Sigmoid colon (tissue), 7 donors: ENCODE data around the gene NUMA1. TPM values are rescaled to one million over a fixed set of nuclear protein-coding genes. Genes with fewer than 3 reads are reported as not detected.

ENCODE experiments used
- DNase-seq: peaks from one replicate; pipeline ENCODE4 v3.0.0-alpha.2; 2019
- H3K27ac ChIP-seq, 4 donors: fragments of 200-600 bp; sonication (generic); one replicate each; pipeline ENCODE4 v1.5.1; 2016 to 2019; ENCODE audit warnings: mild to moderate bottlenecking in 1 of 4
- H3K27me3 ChIP-seq, 3 donors: fragments of 200-600 bp; sonication (generic); one replicate each; pipeline ENCODE4 v1.5.1; 2019; ENCODE audit warnings: mild to moderate bottlenecking in 1 of 3
- H3K36me3 ChIP-seq, 4 donors: fragments of 200-600 bp; sonication (generic); one replicate each; pipeline ENCODE4 v1.5.1; 2016 to 2019
- H3K4me1 ChIP-seq, 4 donors: fragments of 200-600 bp; sonication (generic); one replicate each; pipeline ENCODE4 v1.5.1; 2017 to 2019
- H3K4me3 ChIP-seq, 4 donors: fragments of 200-600 bp; sonication (generic); one replicate each; pipeline ENCODE4 v1.5.1; 2017 to 2019; ENCODE audit warnings: mild to moderate bottlenecking in 2 of 4, moderate library complexity in 1 of 4
- H3K9me3 ChIP-seq, 4 donors: fragments of 200-600 bp in 3 of 4; sonication (generic) in 3 of 4; one replicate each; pipeline versions ENCODE4 v1.5.1 to v1.6.1; 2013 to 2019
- EP300 ChIP-seq, 4 donors: sonication (generic); formaldehyde crosslinking; IDR thresholded peaks; one replicate each; pipeline ENCODE4 v1.6.1; 2017; ENCODE audit warnings: antibody characterized with exemption in 4 of 4
- POLR2A ChIP-seq, 2 donors: fragments of 450-650 bp; IDR thresholded peaks; one replicate each; pipeline ENCODE4 v1.6.1; 2016; ENCODE audit warnings: antibody characterized with exemption in 2 of 2, mild to moderate bottlenecking in 2 of 2, moderate library complexity in 2 of 2
- POLR2AphosphoS5 ChIP-seq, 4 donors: sonication (generic); formaldehyde crosslinking; IDR thresholded peaks; one replicate each; pipeline ENCODE4 v1.6.1; 2017; ENCODE audit warnings: antibody characterized with exemption in 4 of 4
- WGBS, 2 donors: extraction: QIAGEN DNeasy Blood & Tissue Kit; methylation state at CpG; one replicate each; pipeline ENCODE4 v1.1.7; 2013; 5-methylcytosine and 5-hydroxymethylcytosine counted together
- intact Hi-C: fragments of 100-400 bp; cut with DNase I; formaldehyde crosslinking; loops from one replicate; pipeline ENCODE4 v1.15.1; 2023
- polyA plus RNA-seq, 3 donors: library from polyadenylated mRNA; stranded (reverse); fragments of 200-250 nt; gene quantifications; one replicate each; pipeline ENCODE4 v1.2.3, GENCODE V29; 2013
- total RNA-seq, 4 donors: library from RNA; depleted of rRNA; stranded (reverse); fragments of >200 nt; gene quantifications; one replicate each; pipeline ENCODE4 v1.1.0, GENCODE V29; 2016
- TF ChIP-seq, protein P1 (sequence below), 4 experiments: fragments of 450-650 bp in 3 of 4; fragments of 200-600 bp in 1 of 4; IDR thresholded peaks; one replicate each; pipeline ENCODE4 v1.5.1; 2016 to 2019; ENCODE audit warnings: antibody characterized with exemption in 4 of 4, mild to moderate bottlenecking in 3 of 4, moderate library complexity in 2 of 4
- donor health status: healthy with polysubstance abuse.
- donor health status: Bipolar disorder and iron deficiency.
- donor health status: healthy.

NUMA1 gene
- total and polyA plus RNA-seq, 7 donors = 99.1 to 343 (median 249) TPM

DNA sequence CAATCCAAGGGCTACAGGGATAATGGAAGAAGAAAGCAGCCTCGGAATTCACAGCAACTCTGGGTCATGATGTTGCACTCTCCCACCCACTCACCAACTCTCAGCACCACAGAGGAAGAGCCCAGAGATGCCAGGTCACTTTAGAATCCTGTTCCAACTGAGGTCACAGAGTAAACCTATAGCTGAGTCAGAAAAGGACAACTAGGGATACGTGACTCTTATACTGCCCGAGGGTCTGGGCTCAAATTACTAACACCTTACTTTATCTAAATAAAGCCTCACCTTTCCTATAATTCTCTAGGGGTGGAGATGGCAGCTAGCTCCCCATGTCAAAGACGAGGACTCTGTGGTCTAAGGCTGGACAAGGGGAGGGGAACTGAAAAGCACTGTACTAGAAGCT is 57.0 kb downstream of the NUMA1 start:
- WGBS, 2 donors = 84 to 92% methylated on average over 4 of the region's 4 CpGs
- Histone ChIP-seq H3K4me3 (no peak overlapping the region), H3K9me3 (no peaks in the 10 kb centered on the region), H3K27ac (peak overlapping the region in 1 of 4 donors; percentile 75), H3K36me3 (peaks cover 53 to 95% (median 75%) of the 10 kb centered on the region in 4 donors), H3K4me1 (peaks cover 0 to 47% (median 38%) of the 10 kb centered on the region in 4 donors), H3K27me3 (no peaks in the 10 kb centered on the region)
- intact Hi-C loops = no loop called here
- no peak for TF ChIP-seq POLR2A (IDR thresholded peaks at IDR 0.05)
- no peak for TF ChIP-seq POLR2AphosphoS5 (IDR thresholded peaks at IDR 0.05)
- TF ChIP-seq EP300 (IDR thresholded peaks at IDR 0.05) = no peak
- TF ChIP-seq, protein P1, sequence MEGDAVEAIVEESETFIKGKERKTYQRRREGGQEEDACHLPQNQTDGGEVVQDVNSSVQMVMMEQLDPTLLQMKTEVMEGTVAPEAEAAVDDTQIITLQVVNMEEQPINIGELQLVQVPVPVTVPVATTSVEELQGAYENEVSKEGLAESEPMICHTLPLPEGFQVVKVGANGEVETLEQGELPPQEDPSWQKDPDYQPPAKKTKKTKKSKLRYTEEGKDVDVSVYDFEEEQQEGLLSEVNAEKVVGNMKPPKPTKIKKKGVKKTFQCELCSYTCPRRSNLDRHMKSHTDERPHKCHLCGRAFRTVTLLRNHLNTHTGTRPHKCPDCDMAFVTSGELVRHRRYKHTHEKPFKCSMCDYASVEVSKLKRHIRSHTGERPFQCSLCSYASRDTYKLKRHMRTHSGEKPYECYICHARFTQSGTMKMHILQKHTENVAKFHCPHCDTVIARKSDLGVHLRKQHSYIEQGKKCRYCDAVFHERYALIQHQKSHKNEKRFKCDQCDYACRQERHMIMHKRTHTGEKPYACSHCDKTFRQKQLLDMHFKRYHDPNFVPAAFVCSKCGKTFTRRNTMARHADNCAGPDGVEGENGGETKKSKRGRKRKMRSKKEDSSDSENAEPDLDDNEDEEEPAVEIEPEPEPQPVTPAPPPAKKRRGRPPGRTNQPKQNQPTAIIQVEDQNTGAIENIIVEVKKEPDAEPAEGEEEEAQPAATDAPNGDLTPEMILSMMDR (IDR thresholded peaks at IDR 0.05) = no peak
- peak; percentile 20 for DNase-seq

DNA sequence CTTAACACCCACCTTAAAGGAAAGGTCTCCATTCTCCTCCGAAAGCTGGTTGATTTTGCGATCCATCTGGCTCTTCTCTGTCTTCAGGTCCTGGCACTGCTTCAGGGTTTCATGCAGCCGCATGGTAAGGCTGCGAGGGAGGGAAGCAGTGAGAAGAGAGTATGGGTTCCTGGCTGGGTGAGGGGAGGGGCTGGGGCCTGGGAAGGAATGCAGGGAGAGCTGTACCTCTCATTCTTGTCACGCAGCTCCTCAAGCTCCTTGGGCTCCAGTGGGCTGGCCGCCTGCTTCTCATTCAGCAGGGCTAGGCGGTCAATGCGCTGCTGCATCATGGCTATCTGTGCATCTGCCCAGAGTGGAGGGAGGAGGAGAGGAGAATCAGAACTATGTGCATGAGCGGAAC is 62.2 kb downstream of the NUMA1 start:
- Histone ChIP-seq H3K4me3 (no peak overlapping the region), H3K4me1 (peaks cover 0 to 34% (median 28%) of the 10 kb centered on the region in 4 donors), H3K36me3 (peaks cover 91 to 100% (median 100%) of the 10 kb centered on the region in 4 donors), H3K27ac (no peak overlapping the region), H3K27me3 (no peaks in the 10 kb centered on the region), H3K9me3 (no peaks in the 10 kb centered on the region)
- intact Hi-C loops = no loop called here
- WGBS, 2 donors = 95% methylated on average over 9 of the region's 9 CpGs
- DNase-seq = peak; percentile 50
- TF ChIP-seq, protein P1 (IDR thresholded peaks at IDR 0.05) = no peak
- no peak for TF ChIP-seq POLR2A (IDR thresholded peaks at IDR 0.05)
- no peak for TF ChIP-seq EP300 (IDR thresholded peaks at IDR 0.05)
- no peak for TF ChIP-seq POLR2AphosphoS5 (IDR thresholded peaks at IDR 0.05)

DNA sequence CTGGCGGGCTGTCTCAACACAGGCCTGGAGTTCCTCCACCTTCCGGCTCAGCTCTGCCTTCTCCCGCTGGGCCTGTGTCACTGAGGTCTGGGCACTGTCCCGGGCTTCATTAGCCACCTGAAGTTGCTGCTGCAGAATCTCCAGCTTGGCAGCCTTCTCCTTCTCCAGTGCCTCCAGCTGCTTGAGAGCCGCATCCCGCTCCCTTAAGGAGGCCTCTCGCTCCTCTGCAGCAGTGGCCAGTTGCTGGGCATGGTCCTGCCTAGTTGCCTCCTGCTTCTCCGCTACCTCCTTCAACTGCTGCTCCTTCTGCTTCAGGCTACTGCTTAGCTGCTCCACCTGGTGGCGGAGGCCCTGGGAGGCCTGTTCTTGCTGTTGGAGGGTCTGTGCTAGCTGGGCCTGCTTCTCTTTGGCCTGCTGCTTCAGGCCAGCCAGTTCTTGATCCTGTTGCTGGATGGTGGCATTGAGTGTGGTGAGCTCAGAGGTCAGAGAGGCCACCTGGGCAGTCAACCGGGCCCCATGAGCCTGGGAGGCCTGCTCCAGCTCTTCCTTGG is 64.8 kb downstream of the NUMA1 start:
- Histone ChIP-seq H3K4me1 (peaks cover 0 to 59% (median 50%) of the 10 kb centered on the region in 4 donors), H3K27me3 (no peaks in the 10 kb centered on the region), H3K27ac (peak overlapping the region; percentile 16 to 79 (median 72)), H3K9me3 (no peaks in the 10 kb centered on the region), H3K4me3 (no peak overlapping the region), H3K36me3 (peaks cover 96 to 100% (median 99%) of the 10 kb centered on the region in 4 donors)
- TF ChIP-seq POLR2A (IDR thresholded peaks at IDR 0.05) (no peak), POLR2AphosphoS5 (IDR thresholded peaks at IDR 0.05) (no peak), EP300 (IDR thresholded peaks at IDR 0.05) (no peak)
- TF ChIP-seq, protein P1 (IDR thresholded peaks at IDR 0.05) = peak in 2 of 4 experiments; percentile 12
- DNase-seq = no peak
- 92% methylated on average over 10 of the region's 10 CpGs for WGBS, 2 donors
- intact Hi-C loops = no loop called here

DNA sequence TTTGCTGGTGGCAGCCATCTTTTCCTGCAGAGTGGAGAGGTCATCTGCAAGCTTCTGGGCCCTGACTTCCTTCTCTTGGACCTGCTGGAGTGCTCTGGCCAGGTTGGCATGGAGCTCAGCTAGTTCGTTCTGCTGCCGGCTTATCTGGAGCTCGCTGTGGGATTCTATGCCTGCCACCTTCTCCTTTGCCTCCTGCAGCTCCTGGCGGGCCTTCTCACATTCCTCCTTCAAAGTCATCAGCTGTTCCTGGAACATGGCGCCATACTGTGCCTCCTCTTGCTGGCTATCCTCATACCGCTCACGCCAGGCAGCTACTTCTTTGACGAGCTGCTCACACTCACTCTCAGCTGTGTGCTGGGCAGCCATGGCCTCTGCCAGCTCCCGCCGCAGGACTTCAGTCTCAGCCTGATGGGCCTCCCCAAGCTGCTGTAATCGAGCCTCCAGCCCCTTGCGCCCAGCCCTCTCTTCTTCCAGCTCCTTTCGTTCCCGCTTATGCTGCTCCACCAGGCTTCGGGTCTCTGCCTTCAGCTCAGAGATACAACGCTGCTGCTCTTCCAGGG is 65.5 kb downstream of the NUMA1 start:
- Histone ChIP-seq H3K4me1 (peaks cover 0 to 59% (median 51%) of the 10 kb centered on the region in 4 donors), H3K4me3 (no peak overlapping the region), H3K36me3 (peaks cover 98 to 100% (median 99%) of the 10 kb centered on the region in 4 donors), H3K9me3 (no peaks in the 10 kb centered on the region), H3K27me3 (no peaks in the 10 kb centered on the region), H3K27ac (peak overlapping the region; percentile 16 to 79 (median 72))
- DNase-seq = no peak
- WGBS, 2 donors = 94 to 95% methylated on average over 16 of the region's 16 CpGs
- intact Hi-C loops = loop anchor here (5.0 kb wide), 1 partner anchor 38 kb away; no protein-coding TSS in a partner anchor
- TF ChIP-seq EP300 (IDR thresholded peaks at IDR 0.05) (no peak), POLR2A (IDR thresholded peaks at IDR 0.05) (no peak), POLR2AphosphoS5 (IDR thresholded peaks at IDR 0.05) (peak in 1 of 4 donors; percentile 9)
- TF ChIP-seq, protein P1 (IDR thresholded peaks at IDR 0.05) = no peak
